ENCODE results near the gene CDK5RAP1. TPM values are rescaled to one million over a fixed set of nuclear protein-coding genes. Genes with fewer than 3 reads are reported as not detected.

CDK5RAP1 gene
- total RNA-seq, 4 donors from 2014 or later = 11.3 to 19.5 (median 16.9) TPM

- TF ChIP-seq, protein P1, sequence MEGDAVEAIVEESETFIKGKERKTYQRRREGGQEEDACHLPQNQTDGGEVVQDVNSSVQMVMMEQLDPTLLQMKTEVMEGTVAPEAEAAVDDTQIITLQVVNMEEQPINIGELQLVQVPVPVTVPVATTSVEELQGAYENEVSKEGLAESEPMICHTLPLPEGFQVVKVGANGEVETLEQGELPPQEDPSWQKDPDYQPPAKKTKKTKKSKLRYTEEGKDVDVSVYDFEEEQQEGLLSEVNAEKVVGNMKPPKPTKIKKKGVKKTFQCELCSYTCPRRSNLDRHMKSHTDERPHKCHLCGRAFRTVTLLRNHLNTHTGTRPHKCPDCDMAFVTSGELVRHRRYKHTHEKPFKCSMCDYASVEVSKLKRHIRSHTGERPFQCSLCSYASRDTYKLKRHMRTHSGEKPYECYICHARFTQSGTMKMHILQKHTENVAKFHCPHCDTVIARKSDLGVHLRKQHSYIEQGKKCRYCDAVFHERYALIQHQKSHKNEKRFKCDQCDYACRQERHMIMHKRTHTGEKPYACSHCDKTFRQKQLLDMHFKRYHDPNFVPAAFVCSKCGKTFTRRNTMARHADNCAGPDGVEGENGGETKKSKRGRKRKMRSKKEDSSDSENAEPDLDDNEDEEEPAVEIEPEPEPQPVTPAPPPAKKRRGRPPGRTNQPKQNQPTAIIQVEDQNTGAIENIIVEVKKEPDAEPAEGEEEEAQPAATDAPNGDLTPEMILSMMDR (IDR thresholded peaks at IDR 0.05) = no peak
- TF ChIP-seq EP300 (IDR thresholded peaks at IDR 0.05) (no peak), POLR2A (IDR thresholded peaks at IDR 0.05; ENCODE audit: low read depth) (no peak), POLR2AphosphoS5 (IDR thresholded peaks at IDR 0.05) (no peak)
- DNase-seq (ENCODE audit: extremely low spot score) = no peak
- Histone ChIP-seq H3K4me1 (no peaks in the 10 kb centered on the region), H3K27ac (replicated peaks in 1 of 4) (no peak overlapping the region), H3K4me3 (no peak overlapping the region), H3K9me3 (no peaks in the 10 kb centered on the region), H3K36me3 (no peaks in the 10 kb centered on the region), H3K27me3 (peaks cover 0 to 77% (median 0%) of the 10 kb centered on the region in 4 donors)
- 85% methylated on average over 5 of the region's 10 CpGs for WGBS
- intact Hi-C loops (cut with DNase I) = no loop called here
Measured at GRCh38 chr20:33320006-33320405, 81.3 kb downstream of the CDK5RAP1 start.

GRCh38 chr20:33318096-33318429, 83.3 kb downstream of the CDK5RAP1 start:
- peaks cover 0 to 59% (median 0%) of the 10 kb centered on the region in 4 donors for H3K27me3 ChIP-seq
- no peak for DNase-seq (ENCODE audit: extremely low spot score)
- no peak overlapping the region for H3K27ac ChIP-seq (replicated peaks in 1 of 4)
- WGBS = 37% methylated on average over 5 of the region's 5 CpGs
- no peak for TF ChIP-seq EP300 (IDR thresholded peaks at IDR 0.05)
- TF ChIP-seq, protein P1 (IDR thresholded peaks at IDR 0.05) = no peak
- TF ChIP-seq POLR2AphosphoS5 (IDR thresholded peaks at IDR 0.05) = no peak
- TF ChIP-seq POLR2A (IDR thresholded peaks at IDR 0.05; ENCODE audit: low read depth) = no peak
- H3K9me3 ChIP-seq = no peaks in the 10 kb centered on the region
- no peak overlapping the region for H3K4me3 ChIP-seq
- intact Hi-C loops (cut with DNase I) = no loop called here
- H3K4me1 ChIP-seq = no peaks in the 10 kb centered on the region
- H3K36me3 ChIP-seq = no peaks in the 10 kb centered on the region

DNA sequence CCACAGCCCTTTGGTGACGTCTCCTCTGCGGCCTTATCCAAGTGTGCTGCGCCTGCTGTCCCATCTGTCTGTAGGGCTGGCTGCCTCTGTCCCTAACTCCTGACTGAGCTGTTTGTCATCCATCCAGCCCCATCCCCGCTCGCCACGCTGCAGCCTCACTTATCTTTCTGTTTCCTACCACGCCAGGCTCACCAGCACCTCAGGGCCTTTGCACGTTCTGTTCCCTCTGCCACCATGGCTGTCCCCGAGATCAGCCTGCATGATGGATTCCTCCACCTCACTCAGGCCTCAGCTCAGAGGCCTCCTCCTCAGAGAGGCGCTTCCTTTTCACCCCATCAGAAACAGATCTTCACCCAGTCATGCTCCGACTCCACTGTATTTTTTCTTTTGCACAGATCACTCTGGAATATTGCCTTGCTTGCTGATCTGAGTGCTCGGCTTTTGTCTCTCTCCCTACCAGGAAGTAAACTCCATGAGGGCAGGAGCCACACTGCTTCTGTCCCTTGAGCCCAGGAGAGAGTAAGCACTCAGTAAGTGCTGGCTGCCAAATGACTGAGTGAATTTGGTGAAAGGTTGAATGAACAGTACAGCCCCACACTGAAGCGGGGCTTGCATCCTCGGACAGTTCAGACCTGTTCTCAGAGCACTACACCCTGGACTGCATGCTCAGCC, 83.8 kb downstream of the CDK5RAP1 start:
- H3K9me3 ChIP-seq = no peaks in the 10 kb centered on the region
- H3K27me3 ChIP-seq = peaks cover 0 to 54% (median 0%) of the 10 kb centered on the region in 4 donors
- no peak overlapping the region for H3K27ac ChIP-seq (replicated peaks in 1 of 4)
- no peak for TF ChIP-seq POLR2A (IDR thresholded peaks at IDR 0.05; ENCODE audit: low read depth)
- no peak for TF ChIP-seq EP300 (IDR thresholded peaks at IDR 0.05)
- TF ChIP-seq POLR2AphosphoS5 (IDR thresholded peaks at IDR 0.05) = no peak
- TF ChIP-seq, protein P1 (IDR thresholded peaks at IDR 0.05) = no peak
- H3K4me3 ChIP-seq = no peak overlapping the region
- intact Hi-C loops (cut with DNase I) = no loop called here
- WGBS = 89% methylated on average over 12 of the region's 14 CpGs
- no peak for DNase-seq (ENCODE audit: extremely low spot score)
- no peaks in the 10 kb centered on the region for H3K4me1 ChIP-seq
- no peaks in the 10 kb centered on the region for H3K36me3 ChIP-seq

- Histone ChIP-seq H3K27ac (replicated peaks in 1 of 4) (no peak overlapping the region), H3K27me3 (peaks cover 0 to 49% (median 0%) of the 10 kb centered on the region in 4 donors), H3K9me3 (no peaks in the 10 kb centered on the region), H3K4me1 (no peaks in the 10 kb centered on the region), H3K36me3 (no peaks in the 10 kb centered on the region), H3K4me3 (no peak overlapping the region)
- 92% methylated on average over 3 of the region's 3 CpGs for WGBS
- intact Hi-C loops (cut with DNase I) = no loop called here
- TF ChIP-seq POLR2A (IDR thresholded peaks at IDR 0.05; ENCODE audit: low read depth) (no peak), EP300 (IDR thresholded peaks at IDR 0.05) (no peak), POLR2AphosphoS5 (IDR thresholded peaks at IDR 0.05) (no peak)
- TF ChIP-seq, protein P1 (IDR thresholded peaks at IDR 0.05) = no peak
- no peak for DNase-seq (ENCODE audit: extremely low spot score)
Measured at GRCh38 chr20:33316958-33317357, 84.4 kb downstream of the CDK5RAP1 start.

DNA sequence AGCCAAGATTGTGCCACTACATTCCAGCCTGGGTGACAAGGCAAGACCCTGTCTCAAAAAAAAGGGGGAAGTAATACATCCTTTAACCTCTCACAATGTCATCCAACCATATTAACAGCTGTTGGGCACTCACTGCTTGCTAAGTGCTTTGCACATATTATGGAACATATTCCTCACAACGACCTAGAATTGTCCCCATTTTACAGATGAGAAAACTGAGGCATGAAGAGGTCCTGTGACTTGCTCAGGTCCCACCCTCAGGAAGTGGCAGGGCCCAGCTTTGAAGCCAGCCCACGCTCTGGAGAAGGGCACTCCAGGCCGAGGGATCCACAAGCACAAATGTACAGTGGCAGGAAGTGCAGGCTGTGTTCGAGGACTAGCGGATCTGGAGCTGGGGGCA, 85.0 kb downstream of the CDK5RAP1 start:
- DNase-seq (ENCODE audit: extremely low spot score) = no peak
- 62% methylated on average over 5 of the region's 5 CpGs for WGBS
- H3K4me1 ChIP-seq = no peaks in the 10 kb centered on the region
- no peak overlapping the region for H3K27ac ChIP-seq (replicated peaks in 1 of 4)
- intact Hi-C loops (cut with DNase I) = no loop called here
- TF ChIP-seq, protein P1 (IDR thresholded peaks at IDR 0.05) = no peak
- TF ChIP-seq POLR2A (IDR thresholded peaks at IDR 0.05; ENCODE audit: low read depth) (no peak), POLR2AphosphoS5 (IDR thresholded peaks at IDR 0.05) (no peak), EP300 (IDR thresholded peaks at IDR 0.05) (no peak)
- H3K36me3 ChIP-seq = no peaks in the 10 kb centered on the region
- H3K27me3 ChIP-seq = peaks cover 0 to 46% (median 0%) of the 10 kb centered on the region in 4 donors
- H3K4me3 ChIP-seq = no peak overlapping the region
- H3K9me3 ChIP-seq = no peaks in the 10 kb centered on the region

All from esophagus muscularis mucosa (tissue), 4 donors.